HEK293 (cell line): ENCODE results near the gene UTP4.

Experiments used
- ATF2 ChIP-seq: fragments of 450-650 bp; formaldehyde crosslinking; IDR thresholded peaks from 2 replicates; pipeline ENCODE4 v1.5.1; 2016; ENCODE audit warnings: missing biosample characterization, missing genetic modification characterization, low read depth
- BCL11A ChIP-seq: fragments of 450-650 bp; formaldehyde crosslinking; IDR thresholded peaks from 2 replicates; pipeline ENCODE4 v1.5.1; 2016; ENCODE audit warnings: low read depth, missing biosample characterization, missing genetic modification characterization
- CTCF ChIP-seq: fragments of 450-650 bp; formaldehyde crosslinking; IDR thresholded peaks from 2 replicates; pipeline ENCODE4 v1.5.1; 2016; ENCODE audit warnings: missing biosample characterization, missing genetic modification characterization
- MYNN ChIP-seq: fragments of 450-650 bp; formaldehyde crosslinking; IDR thresholded peaks from 2 replicates; pipeline ENCODE4 v1.5.1; 2016; ENCODE audit warnings: missing biosample characterization, missing genetic modification characterization, borderline replicate concordance
- TRIM28 ChIP-seq: IDR thresholded peaks from 2 replicates; pipeline ENCODE4 v1.6.1; 2011; ENCODE audit warnings: low read length, control low read depth, borderline replicate concordance
- YY1 ChIP-seq: fragments of 450-650 bp; formaldehyde crosslinking; IDR thresholded peaks from 2 replicates; pipeline ENCODE4 v1.5.1; 2018; ENCODE audit warnings: missing biosample characterization, missing genetic modification characterization
- ZEB2 ChIP-seq: fragments of 450-650 bp; formaldehyde crosslinking; IDR thresholded peaks from 2 replicates; pipeline ENCODE4 v1.5.1; 2016; ENCODE audit warnings: missing biosample characterization, missing genetic modification characterization
- ZNF121 ChIP-seq: fragments of 450-650 bp; formaldehyde crosslinking; IDR thresholded peaks from 2 replicates; pipeline ENCODE4 v1.5.1; 2016; ENCODE audit warnings: missing biosample characterization, missing genetic modification characterization
- ZNF148 ChIP-seq: fragments of 450-650 bp; formaldehyde crosslinking; IDR thresholded peaks from 2 replicates; pipeline ENCODE4 v1.5.0; 2017; ENCODE audit warnings: missing biosample characterization, missing genetic modification characterization, borderline replicate concordance
- ZNF501 ChIP-seq: fragments of 450-650 bp; formaldehyde crosslinking; IDR thresholded peaks from 2 replicates; pipeline ENCODE4 v1.5.1; 2016; ENCODE audit warnings: missing biosample characterization, missing genetic modification characterization
- ZNF521 ChIP-seq: fragments of 450-650 bp; formaldehyde crosslinking; IDR thresholded peaks from 2 replicates; pipeline ENCODE4 v1.5.1; 2017; ENCODE audit warnings: missing biosample characterization, mild to moderate bottlenecking, missing genetic modification characterization
- ZNF768 ChIP-seq: fragments of 450-650 bp; formaldehyde crosslinking; IDR thresholded peaks from 2 replicates; pipeline ENCODE4 v1.5.1; 2018; ENCODE audit warnings: missing biosample characterization, mild to moderate bottlenecking, missing genetic modification characterization
- ZNF777 ChIP-seq: fragments of 450-650 bp; formaldehyde crosslinking; IDR thresholded peaks from 2 replicates; pipeline ENCODE4 v1.5.1; 2017; ENCODE audit warnings: missing biosample characterization, missing genetic modification characterization, borderline replicate concordance

GRCh38 chr16:69169051-69169450 lies 36.6 kb downstream of the UTP4 start:
- TF ChIP-seq BCL11A (tag by site-specific recombination), result no peak
- no peak for TF ChIP-seq ZNF121
- TF ChIP-seq ZEB2 (tag by site-specific recombination), result no peak
- TF ChIP-seq YY1 (tag by site-specific recombination), result no peak
- no peak for TF ChIP-seq ZNF501
- TF ChIP-seq CTCF, result no peak
- TF ChIP-seq ZNF768 (tag by site-specific recombination), result no peak
- no peak for TF ChIP-seq TRIM28
- no peak for TF ChIP-seq ZNF148
- TF ChIP-seq ATF2 (tag by site-specific recombination), result no peak
- no peak for TF ChIP-seq ZNF521 (tag by site-specific recombination)
- no peak for TF ChIP-seq ZNF777 (tag by site-specific recombination)
- no peak for TF ChIP-seq MYNN
